Lower leg skin (tissue), 3 donors: ENCODE results near the gene HSPB6.

ENCODE experiments used
- CTCF ChIP-seq, 3 donors: fragments of 450-650 bp; IDR thresholded peaks; one replicate each; pipeline ENCODE4 v1.5.1; 2016; ENCODE audit warnings: antibody characterized with exemption in 3 of 3, mild to moderate bottlenecking in 3 of 3, moderate library complexity in 2 of 3
- POLR2A ChIP-seq, 2 donors: fragments of 450-650 bp; IDR thresholded peaks; one replicate each; pipeline ENCODE4 v1.6.1; 2016 to 2017; ENCODE audit warnings: antibody characterized with exemption in 2 of 2, mild to moderate bottlenecking in 1 of 2, moderate library complexity in 1 of 2

- TF ChIP-seq CTCF (IDR thresholded peaks at IDR 0.05) (no peak), POLR2A (IDR thresholded peaks at IDR 0.05) (no peak)
Observed at GRCh38 chr19:35806597-35806996, 49.8 kb upstream of the HSPB6 start.
